ENCODE measurements around the gene PHKG2.

Gene PHKG2

DNA sequence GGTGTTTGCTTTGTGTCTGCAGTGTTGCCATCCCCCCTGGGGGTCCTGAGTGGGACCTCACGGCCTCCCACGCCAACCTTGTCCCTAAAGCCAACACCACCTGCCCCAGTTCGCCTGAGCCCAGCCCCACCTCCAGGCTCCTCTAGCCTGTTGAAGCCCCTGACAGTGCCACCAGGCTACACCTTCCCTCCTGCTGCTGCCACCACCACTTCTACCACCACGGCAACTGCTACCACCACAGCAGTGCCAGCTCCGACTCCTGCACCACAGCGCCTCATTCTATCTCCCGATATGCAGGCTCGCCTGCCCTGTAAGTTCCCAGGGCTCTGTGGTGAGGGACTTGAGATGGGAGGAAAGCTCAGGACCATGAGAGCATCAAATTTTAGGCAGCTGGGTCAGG, 27.1 kb upstream of the PHKG2 start:
- Mint-ChIP-seq H3K4me3 (no peak overlapping the region), H3K4me1 (peaks cover 12% of the 10 kb centered on the region), H3K27ac (no peak overlapping the region), H3K36me3 (peaks cover 72% of the 10 kb centered on the region), H3K27me3 (no peaks in the 10 kb centered on the region), H3K9me3 (no peaks in the 10 kb centered on the region)
- DNase-seq: no peak
- CTCF ChIA-PET: interaction anchor here (2.7 kb wide), 1 partner anchor 9 kb away, joined by 10 read pairs; no protein-coding TSS in a partner anchor

DNA sequence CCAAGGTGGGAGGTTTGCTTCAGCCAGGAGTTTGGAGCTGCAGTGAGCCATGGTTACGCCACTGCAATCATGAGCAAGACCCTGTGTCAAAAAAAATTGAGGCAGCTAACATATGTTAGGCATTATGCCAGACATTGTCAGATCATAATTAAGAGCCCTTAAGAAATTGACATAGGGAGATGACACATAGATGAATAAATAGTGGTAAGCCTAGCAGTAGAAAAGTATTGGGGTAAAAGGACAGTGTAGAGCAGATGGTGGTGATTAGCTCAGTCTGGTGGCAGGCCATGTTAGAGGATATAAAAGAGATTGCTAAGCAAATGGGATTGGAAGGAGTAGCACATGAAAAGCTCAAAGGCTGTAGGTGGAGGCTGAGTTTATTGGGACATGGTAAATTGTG, 26.6 kb upstream of the PHKG2 start:
- peaks cover 8% of the 10 kb centered on the region for H3K4me1 Mint-ChIP-seq
- CTCF ChIA-PET: interaction anchor here (2.7 kb wide), 1 partner anchor 10 kb away, joined by 10 read pairs; no protein-coding TSS in a partner anchor
- no peaks in the 10 kb centered on the region for H3K9me3 Mint-ChIP-seq
- H3K4me3 Mint-ChIP-seq: no peak overlapping the region
- no peak overlapping the region for H3K27ac Mint-ChIP-seq
- no peak for DNase-seq
- H3K36me3 Mint-ChIP-seq: peaks cover 68% of the 10 kb centered on the region
- no peaks in the 10 kb centered on the region for H3K27me3 Mint-ChIP-seq

DNA sequence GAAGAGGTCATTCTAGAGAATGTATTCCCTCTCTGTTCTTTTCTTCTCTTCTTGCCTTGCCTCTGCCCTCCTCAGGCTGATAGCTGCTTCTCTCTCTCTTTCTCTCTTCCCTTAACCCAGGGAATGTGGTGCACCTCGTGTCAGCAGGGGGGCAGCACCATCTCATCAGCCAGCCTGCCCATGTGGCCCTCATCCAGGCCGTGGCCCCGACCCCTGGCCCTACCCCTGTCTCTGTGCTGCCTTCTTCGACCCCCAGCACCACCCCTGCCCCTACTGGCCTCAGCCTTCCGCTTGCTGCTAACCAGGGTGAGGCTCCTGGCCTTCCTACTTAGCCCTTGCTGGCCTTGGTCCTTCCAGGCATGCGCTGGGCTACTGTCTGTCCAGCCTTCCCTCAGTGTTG, 25.8 kb upstream of the PHKG2 start:
- CTCF ChIA-PET: interaction anchor here (2.7 kb wide), 1 partner anchor 10 kb away, joined by 10 read pairs; no protein-coding TSS in a partner anchor
- no peak for DNase-seq
- Mint-ChIP-seq H3K27ac (no peak overlapping the region), H3K9me3 (no peaks in the 10 kb centered on the region), H3K27me3 (no peaks in the 10 kb centered on the region), H3K4me3 (no peak overlapping the region), H3K36me3 (peaks cover 66% of the 10 kb centered on the region), H3K4me1 (peaks cover 2% of the 10 kb centered on the region)

DNA sequence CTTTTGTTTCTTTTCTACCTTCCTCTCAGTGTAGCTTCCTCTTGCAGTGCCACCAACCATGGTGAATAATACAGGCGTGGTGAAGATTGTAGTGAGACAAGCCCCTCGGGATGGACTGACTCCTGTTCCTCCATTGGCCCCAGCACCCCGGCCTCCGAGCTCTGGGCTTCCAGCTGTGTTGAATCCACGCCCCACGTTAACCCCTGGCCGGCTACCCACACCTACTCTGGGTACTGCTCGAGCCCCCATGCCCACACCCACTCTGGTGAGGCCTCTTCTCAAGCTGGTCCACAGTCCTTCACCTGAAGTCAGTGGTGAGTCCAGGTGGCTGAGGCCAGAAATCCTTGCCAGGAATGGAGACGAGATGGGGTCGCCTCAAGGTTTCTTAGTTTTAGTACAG, 25.3 kb upstream of the PHKG2 start:
- CTCF ChIA-PET: interaction anchor here (2.7 kb wide), 1 partner anchor 11 kb away, joined by 10 read pairs; no protein-coding TSS in a partner anchor
- DNase-seq: no peak
- H3K9me3 Mint-ChIP-seq: no peaks in the 10 kb centered on the region
- H3K4me3 Mint-ChIP-seq: no peak overlapping the region
- H3K27me3 Mint-ChIP-seq: no peaks in the 10 kb centered on the region
- peaks cover 2% of the 10 kb centered on the region for H3K4me1 Mint-ChIP-seq
- no peak overlapping the region for H3K27ac Mint-ChIP-seq
- H3K36me3 Mint-ChIP-seq: peaks cover 66% of the 10 kb centered on the region

DNA sequence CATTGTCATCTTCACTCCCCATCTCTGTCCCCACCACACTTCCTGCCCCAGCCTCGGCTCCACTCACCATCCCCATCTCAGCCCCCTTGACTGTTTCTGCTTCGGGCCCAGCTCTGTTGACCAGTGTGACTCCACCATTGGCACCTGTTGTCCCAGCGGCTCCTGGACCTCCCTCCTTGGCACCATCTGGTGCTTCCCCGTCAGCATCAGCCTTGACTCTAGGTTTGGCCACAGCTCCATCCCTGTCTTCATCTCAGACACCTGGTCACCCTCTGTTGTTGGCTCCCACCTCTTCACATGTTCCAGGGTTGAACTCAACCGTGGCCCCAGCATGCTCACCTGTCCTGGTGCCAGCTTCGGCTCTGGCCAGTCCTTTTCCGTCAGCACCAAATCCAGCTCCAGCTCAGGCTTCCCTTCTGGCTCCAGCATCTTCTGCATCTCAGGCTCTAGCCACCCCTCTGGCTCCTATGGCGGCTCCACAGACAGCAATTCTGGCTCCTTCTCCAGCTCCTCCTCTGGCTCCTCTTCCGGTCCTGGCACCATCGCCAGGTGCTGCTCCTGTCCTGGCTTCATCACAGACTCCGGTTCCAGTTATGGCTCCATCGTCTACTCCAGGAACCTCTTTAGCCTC, 24.4 kb upstream of the PHKG2 start:
- Mint-ChIP-seq H3K9me3 (no peaks in the 10 kb centered on the region), H3K4me3 (no peak overlapping the region), H3K36me3 (peaks cover 66% of the 10 kb centered on the region), H3K27me3 (no peaks in the 10 kb centered on the region), H3K27ac (peak overlapping the region; percentile 78), H3K4me1 (peaks cover 2% of the 10 kb centered on the region)
- CTCF ChIA-PET: interaction anchor here (0.6 to 1.1 kb wide), 3 partner anchors 31 to 90 kb away, joined by 3 read pairs; no protein-coding TSS in a partner anchor
- DNase-seq: no peak

DNA sequence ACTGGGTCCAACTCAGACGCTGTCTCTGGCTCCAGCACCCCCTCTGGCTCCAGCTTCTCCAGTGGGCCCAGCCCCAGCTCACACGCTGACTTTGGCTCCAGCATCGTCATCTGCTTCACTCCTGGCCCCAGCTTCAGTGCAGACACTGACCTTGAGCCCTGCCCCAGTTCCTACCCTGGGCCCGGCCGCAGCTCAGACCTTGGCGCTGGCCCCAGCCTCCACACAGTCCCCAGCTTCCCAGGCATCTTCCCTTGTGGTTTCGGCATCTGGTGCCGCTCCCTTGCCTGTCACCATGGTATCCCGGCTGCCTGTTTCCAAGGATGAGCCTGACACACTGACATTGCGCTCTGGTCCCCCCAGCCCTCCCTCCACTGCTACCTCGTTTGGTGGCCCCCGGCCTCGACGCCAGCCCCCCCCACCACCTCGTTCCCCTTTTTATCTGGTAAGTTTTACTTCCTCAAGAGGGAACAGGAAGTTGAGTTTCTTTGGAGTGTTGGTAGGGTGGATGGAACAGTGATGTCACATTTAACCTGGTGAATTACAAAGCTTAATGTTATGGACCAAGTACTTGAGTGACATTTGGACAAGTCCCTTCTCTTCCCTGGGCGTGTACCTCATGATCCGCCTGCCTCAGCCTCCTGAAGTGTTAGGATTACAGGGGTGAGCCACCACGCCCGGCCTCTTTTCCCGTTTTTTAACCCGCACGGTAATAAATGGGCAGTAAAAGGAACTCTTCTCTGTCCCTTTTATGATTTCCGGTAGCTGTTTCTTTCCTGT, 23.4 kb upstream of the PHKG2 start:
- no peak for DNase-seq
- Mint-ChIP-seq H3K27me3 (no peaks in the 10 kb centered on the region), H3K4me3 (no peak overlapping the region), H3K4me1 (peaks cover 2% of the 10 kb centered on the region), H3K27ac (no peak overlapping the region), H3K9me3 (no peaks in the 10 kb centered on the region), H3K36me3 (peaks cover 72% of the 10 kb centered on the region)
- CTCF ChIA-PET: interaction anchor here (0.6 to 1.1 kb wide), 3 partner anchors 32 to 90 kb away, joined by 3 read pairs; no protein-coding TSS in a partner anchor

DNA sequence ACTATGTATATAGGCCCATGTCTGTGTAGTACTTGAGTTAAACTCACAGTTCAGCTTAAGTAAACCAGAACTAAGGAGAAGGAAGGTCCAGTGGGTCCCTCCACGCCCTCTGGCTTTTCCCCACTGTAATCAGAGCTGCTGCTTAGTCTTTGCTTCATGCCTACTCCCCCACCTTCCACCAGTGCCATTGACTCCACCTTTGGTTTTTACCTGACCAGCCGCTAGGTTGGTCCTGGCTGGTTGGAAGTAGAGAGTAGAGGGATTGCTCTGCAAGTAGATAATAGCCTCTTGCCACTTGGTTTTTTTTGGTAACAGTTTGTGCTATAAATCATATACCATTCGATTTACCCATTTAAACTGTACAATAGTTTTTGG, 22.8 kb upstream of the PHKG2 start:
- Mint-ChIP-seq H3K9me3 (no peaks in the 10 kb centered on the region), H3K4me1 (no peaks in the 10 kb centered on the region), H3K27me3 (no peaks in the 10 kb centered on the region), H3K36me3 (peaks cover 70% of the 10 kb centered on the region), H3K4me3 (no peak overlapping the region), H3K27ac (no peak overlapping the region)
- CTCF ChIA-PET: no interaction called here
- DNase-seq: no peak

DNA sequence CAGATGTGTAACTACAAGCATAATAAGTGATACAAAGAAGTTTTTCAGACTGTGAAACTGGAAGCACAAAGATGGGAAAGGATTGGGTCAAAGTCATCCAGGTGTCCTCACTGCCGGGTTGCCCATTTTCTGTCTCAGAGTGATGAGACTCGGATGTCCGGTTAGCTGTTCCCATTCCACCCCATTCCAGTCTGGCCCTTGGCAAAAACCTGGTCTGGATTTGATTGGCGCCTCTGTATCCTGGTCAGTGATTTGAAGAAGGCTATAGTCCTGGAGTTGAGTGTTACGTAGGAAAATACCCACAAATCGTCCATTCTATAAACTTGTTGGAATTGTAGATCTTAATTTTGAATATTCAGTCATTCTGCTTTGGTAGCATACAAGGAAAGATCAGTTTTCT, 19.9 kb upstream of the PHKG2 start:
- Mint-ChIP-seq H3K27ac (no peak overlapping the region), H3K36me3 (peaks cover 55% of the 10 kb centered on the region), H3K27me3 (no peaks in the 10 kb centered on the region), H3K4me1 (no peaks in the 10 kb centered on the region), H3K9me3 (no peaks in the 10 kb centered on the region), H3K4me3 (no peak overlapping the region)
- no peak for DNase-seq
- CTCF ChIA-PET: no interaction called here

DNA sequence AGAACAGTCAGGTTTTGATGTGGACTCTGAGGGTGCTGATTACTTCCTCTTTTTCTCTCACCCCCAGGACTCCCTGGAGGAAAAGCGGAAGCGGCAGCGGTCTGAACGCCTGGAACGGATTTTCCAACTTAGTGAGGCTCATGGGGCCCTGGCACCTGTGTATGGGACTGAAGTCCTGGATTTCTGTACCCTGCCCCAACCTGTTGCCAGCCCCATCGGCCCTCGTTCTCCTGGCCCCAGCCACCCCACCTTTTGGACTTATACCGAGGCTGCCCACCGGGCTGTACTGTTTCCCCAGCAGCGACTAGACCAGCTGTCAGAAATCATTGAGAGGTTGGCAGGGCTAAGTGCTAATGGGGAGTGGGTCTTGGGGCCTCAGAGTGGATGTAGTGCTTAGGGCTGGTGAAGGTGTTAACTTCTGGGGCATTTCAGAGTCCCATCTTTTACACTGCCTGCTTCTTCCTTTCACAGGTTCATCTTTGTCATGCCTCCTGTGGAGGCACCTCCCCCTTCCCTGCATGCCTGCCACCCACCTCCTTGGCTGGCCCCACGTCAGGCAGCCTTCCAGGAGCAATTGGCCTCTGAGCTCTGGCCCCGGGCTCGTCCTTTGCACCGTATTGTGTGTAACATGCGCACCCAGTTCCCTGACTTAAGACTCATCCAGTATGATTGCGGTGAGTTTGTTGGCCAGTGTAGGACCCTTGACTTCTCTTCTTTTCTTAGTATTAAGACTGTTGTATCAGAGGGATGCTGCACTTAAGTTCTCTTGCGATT, 19.1 kb upstream of the PHKG2 start:
- Mint-ChIP-seq H3K9me3 (no peaks in the 10 kb centered on the region), H3K27ac (no peak overlapping the region), H3K36me3 (peaks cover 52% of the 10 kb centered on the region), H3K4me3 (no peak overlapping the region), H3K27me3 (no peaks in the 10 kb centered on the region), H3K4me1 (no peaks in the 10 kb centered on the region)
- DNase-seq: no peak
- CTCF ChIA-PET: no interaction called here

DNA sequence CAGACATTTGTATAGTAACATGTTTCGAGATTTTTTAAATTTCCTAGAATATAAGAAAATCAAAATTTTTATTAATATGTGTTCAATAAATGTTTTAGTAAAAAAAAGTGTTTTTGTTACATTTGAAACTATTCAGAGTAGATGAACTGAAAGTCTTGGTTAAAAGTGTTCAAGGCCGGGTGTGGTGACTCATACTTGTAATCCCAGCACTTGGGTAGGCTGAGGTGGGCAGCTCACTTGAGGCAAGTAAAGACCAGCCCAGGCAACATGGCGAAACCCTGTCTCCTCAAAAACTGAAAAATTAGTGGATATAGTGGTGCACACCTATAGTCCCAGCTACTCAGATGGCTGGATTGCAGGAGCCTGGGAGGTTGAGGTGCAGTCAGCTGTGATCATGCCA, 16.8 kb upstream of the PHKG2 start:
- no peak overlapping the region for H3K4me3 Mint-ChIP-seq
- peaks cover 49% of the 10 kb centered on the region for H3K36me3 Mint-ChIP-seq
- no peaks in the 10 kb centered on the region for H3K4me1 Mint-ChIP-seq
- no peaks in the 10 kb centered on the region for H3K27me3 Mint-ChIP-seq
- CTCF ChIA-PET: interaction anchor here (0.6 to 0.7 kb wide), 2 partner anchors 212 to 333 kb away, joined by 3 to 4 read pairs; no protein-coding TSS in a partner anchor
- no peak overlapping the region for H3K27ac Mint-ChIP-seq
- no peaks in the 10 kb centered on the region for H3K9me3 Mint-ChIP-seq
- DNase-seq: no peak

DNA sequence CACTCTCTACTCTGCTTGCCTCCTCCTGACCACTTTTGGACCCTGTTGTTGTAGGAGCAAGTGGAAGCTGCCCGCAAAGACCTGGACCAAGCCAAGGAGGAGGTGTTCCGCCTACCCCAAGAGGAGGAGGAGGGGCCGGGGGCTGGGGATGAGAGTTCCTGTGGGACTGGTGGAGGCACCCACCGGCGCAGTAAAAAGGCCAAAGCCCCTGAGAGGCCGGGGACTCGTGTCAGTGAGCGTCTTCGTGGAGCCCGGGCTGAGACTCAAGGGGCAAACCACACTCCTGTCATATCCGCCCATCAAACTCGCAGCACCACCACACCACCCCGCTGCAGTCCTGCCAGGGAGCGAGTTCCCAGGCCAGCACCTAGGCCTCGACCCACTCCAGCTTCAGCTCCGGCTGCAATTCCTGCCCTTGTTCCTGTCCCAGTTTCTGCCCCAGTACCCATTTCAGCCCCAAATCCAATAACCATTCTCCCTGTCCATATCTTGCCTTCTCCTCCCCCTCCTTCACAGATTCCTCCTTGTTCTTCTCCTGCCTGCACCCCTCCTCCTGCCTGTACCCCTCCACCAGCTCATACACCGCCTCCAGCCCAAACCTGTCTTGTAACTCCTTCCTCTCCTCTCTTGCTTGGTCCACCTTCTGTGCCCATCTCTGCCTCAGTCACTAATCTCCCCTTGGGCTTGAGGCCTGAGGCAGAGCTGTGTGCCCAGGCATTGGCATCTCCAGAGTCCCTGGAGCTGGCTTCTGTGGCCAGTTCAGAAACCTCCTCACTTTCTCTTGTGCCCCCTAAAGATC, 11.0 kb upstream of the PHKG2 start:
- no peak for DNase-seq
- Mint-ChIP-seq H3K9me3 (no peaks in the 10 kb centered on the region), H3K4me1 (no peaks in the 10 kb centered on the region), H3K27ac (peak overlapping the region; percentile 69), H3K36me3 (peaks cover 65% of the 10 kb centered on the region), H3K27me3 (no peaks in the 10 kb centered on the region), H3K4me3 (no peak overlapping the region)
- CTCF ChIA-PET: no interaction called here

DNA sequence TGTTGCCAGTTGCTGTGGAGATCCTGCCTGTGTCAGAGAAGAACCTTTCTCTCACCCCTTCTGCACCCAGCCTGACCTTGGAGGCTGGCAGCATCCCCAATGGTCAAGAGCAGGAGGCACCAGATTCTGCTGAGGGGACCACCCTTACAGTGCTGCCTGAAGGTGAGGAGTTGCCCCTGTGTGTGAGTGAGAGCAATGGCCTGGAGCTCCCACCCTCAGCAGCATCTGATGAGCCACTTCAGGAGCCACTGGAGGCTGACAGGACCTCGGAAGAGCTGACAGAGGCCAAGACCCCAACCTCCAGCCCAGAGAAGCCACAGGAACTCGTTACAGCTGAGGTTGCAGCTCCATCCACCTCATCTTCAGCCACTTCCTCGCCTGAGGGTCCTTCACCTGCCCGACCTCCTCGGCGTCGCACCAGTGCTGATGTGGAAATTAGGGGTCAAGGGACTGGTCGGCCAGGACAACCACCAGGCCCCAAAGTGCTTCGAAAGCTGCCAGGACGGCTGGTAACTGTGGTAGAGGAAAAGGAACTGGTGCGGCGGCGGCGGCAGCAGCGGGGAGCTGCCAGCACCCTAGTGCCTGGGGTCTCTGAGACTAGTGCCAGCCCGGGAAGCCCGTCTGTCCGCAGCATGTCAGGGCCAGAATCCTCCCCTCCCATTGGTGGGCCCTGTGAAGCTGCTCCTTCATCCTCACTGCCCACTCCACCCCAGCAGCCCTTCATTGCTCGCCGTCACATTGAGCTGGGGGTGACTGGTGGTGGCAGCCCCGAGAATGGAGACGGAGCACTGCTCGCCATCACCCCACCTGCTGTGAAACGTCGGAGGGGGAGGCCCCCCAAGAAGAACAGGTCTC, 10.2 kb upstream of the PHKG2 start:
- peak overlapping the region; percentile 69 for H3K27ac Mint-ChIP-seq
- no peak for DNase-seq
- H3K27me3 Mint-ChIP-seq: no peaks in the 10 kb centered on the region
- no peaks in the 10 kb centered on the region for H3K4me1 Mint-ChIP-seq
- CTCF ChIA-PET: no interaction called here
- H3K9me3 Mint-ChIP-seq: no peaks in the 10 kb centered on the region
- no peak overlapping the region for H3K4me3 Mint-ChIP-seq
- peaks cover 63% of the 10 kb centered on the region for H3K36me3 Mint-ChIP-seq
